HG03342 (cell line): Measurements from ENCODE around the gene RBM20.
A peak's percentile ranks its signal among the peaks of the same experiment; 100 is the strongest.
"Not testable (repeated sequence)": the region's sequence is repeated elsewhere in the genome, so short reads cannot be mapped to it uniquely, and the experiment has no call there.

ENCODE experiments used
- ATAC-seq: cut with Tn5 transposase; IDR thresholded peaks from one replicate; pipeline ENCODE4 v1.9.1; 2021; ENCODE audit warnings: mild to moderate bottlenecking, moderate library complexity; ENCODE audit not compliant: unreplicated experiment

Gene RBM20

GRCh38 chr10:110647136-110647430 is 2.9 kb downstream of the RBM20 start:
- no peak for ATAC-seq

DNA sequence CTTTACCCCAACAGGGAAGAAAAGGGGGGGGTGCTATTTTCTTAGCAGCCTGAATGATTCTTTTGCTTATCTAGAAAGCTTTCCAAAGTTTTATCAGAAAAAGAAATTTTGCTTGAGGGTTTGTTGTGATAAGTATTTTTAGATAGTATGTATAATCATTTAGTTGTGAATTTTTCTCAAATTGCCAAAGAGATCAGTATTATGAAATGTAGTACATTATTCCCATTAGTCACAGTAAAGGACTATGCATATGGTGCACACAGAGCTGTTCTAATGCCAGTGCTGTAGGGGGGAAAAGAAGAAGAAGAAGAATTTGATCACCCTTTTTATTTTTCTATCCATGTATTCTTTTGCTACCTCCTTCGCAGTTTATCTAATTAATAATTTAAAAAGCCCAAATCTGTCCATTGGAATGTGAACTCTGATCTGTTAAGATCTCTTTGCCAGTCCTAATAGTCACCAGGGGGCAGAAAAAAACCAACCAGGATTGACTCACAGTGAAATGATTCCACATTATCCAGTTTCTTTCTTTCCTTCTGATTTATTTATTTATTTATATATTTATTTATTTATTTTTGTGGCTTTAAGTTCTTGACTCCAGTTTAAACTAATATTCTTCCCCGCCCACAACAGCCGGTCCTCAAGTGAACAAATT is 4.7 kb downstream of the RBM20 start:
- no peak for ATAC-seq

- ATAC-seq: no peak
Measured at GRCh38 chr10:110649347-110650264, 5.5 kb downstream of the RBM20 start.

DNA sequence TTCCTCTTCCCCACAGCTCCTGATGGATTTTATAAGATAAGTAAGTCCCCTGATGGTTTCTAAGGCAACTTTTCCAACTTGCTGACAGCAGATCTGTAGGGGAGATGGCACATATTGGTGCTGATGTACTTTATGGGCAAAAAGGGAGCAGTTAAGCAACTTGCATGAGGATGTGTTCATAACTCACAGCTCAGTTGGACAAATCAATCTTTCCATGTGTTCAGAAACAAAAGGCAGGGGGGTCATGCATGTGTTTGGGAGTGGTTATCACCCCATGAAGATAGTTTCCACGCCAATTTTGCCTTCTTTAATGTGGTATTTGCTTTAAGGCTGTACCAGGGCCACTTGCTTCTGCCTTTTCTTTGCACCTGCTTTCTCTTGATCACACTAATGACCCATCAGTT is 6.1 kb downstream of the RBM20 start:
- ATAC-seq: no peak

- peak; percentile 80 for ATAC-seq
Measured at GRCh38 chr10:110651044-110651958, 7.2 kb downstream of the RBM20 start.

DNA sequence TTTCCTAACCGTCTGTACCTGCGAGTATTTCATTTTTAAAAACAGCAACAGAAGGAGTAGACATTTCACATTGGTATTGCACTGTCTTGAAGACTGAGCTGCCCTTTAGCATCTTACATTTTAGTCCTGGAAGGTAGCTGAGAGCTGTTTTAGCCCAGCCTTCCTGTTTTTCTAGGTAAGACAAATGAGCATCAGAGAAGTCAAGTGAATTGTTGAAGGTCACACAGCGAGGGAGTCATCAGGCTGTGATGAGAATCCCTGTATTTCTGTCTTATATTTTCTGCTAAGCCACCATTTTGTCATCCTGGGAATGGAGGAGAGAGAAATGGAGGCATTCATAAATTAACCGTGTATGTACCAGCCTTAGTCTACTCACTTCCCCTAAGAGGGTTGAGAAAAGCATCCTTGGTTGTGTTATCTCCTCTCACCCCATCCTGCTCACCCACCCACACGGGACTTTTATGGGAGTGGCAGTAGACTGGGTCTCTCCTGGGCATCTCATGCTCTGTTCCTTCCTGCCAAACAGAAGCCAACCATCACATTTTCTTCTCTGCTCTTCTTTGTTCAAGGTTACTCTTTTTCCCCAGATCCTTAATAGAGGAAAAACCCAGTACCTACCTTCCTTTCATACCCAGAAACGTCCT is 8.5 kb downstream of the RBM20 start:
- ATAC-seq: no peak

- ATAC-seq: no peak
Measured at GRCh38 chr10:110655320-110655719, 11.2 kb downstream of the RBM20 start.

DNA sequence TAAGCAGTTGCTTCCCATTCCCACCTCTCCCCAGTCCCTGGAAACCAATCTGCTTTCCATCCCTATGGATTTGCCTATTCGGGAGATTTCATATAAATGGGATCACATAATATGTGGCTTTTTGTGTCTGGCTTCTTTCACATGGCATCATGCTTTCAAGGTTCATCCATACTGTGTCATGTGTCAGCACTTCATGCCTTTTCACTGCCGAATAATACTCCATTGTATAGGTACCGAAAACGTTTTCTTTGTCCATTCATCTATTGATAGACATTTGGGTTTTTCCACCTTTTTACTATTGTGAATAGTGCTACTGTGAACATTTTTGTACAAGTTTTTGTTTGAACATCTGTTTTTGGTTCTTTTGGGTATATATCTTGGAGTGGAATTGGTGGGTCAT is 12.5 kb downstream of the RBM20 start:
- no peak for ATAC-seq

DNA sequence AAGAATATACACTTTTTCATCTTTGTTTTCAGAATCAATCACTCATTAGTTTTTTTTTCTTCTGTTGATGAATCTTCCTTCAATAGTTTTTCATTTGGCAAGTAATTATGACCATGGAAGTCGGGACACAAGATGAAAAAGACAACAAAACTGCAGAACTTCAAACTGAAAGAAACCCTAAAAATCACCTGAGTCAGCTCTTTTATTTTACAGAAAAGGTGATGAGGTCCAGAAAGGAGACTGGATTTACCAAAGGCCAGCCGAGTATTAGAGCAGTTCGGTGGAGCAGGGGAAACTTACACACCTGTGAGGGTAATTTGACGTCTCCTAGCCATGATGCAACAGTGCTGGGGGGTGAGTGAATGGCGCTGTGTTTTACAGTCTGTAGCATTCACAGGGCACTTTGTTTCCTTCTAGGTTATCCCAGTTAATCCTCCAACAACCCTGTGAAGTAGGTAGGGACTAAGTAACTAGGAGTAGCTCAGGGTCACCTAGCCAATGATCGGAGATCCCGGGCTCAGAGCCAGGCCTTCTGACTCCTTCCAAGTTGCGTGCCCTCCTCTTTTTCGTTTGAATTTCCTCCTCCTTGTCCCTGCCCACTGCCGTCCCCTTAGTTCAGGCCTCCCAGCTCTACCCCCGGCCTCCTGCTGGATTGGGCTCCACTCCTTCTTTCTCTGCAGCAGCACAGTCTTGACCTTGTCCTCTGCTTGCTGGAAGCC is 14.0 kb downstream of the RBM20 start:
- ATAC-seq: no peak

DNA sequence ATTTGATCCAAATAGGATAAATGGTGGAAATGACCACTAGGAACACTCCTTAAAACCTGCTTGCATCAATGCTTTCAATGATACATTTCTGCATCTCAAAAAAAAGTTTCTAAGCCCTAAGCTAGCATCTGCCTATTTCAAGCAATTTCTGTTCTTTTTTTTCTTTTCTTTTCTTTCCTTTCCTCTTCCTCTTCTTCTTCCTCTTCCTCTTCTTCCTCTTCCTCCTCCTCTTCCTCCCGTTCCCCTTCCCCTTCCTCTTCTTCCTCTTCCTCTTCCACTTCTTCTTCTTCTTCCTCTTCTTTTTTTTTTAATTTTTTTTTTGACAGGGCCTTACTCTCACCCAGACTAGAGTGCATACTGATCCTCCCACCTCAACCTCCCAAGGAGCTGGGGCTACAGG is 15.4 kb downstream of the RBM20 start:
- ATAC-seq: no peak

- ATAC-seq: not testable (repeated sequence)
Measured at GRCh38 chr10:110660289-110660688, 16.2 kb downstream of the RBM20 start.

- ATAC-seq: no peak
Measured at GRCh38 chr10:110661292-110661691, 17.2 kb downstream of the RBM20 start.

DNA sequence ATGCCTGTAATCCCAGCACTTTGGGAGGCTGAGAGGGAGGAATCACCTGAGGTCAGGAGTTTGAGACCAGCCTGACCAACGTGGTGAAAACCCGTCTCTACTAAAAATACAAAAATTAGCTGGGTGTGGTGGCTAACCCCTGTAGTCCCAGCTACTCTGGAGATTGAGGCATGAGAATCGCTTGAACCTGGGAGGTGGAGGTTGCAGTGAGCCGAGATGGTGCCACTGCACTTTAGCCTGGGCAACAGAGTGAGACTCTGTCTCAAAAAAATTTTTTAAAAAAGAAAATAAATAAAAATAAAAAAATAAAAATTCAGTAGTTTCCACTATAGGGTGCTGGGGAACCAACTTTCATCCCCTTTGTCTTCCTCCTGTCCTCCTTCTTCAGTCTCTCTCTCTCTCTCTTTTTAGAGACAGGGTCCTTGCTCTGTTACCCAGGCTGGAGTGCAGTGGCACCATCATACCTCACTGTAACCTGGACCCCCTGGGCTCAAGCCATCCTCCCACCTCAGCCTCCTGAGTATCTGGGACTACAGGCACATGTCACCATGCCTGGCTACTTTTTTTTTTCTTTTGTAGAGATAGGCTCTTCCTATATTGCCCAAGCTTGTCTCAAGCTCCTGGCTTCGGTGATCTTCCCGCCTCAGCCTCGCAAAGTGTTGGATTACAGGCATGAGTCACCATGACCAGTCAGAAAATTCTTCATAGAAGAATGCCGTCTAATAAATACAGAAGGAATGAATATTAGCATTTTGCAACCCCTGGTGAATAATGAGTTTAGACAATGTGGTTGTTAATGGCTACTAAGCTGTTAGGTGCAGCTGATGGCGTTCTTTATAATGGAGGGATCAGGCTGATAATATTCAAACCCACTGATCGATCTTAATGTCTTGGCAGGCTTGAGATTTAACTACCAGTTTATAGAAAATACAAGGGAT is 20.6 kb downstream of the RBM20 start:
- ATAC-seq: no peak

- ATAC-seq: not testable (repeated sequence)
Measured at GRCh38 chr10:110666259-110666658, 22.1 kb downstream of the RBM20 start.

DNA sequence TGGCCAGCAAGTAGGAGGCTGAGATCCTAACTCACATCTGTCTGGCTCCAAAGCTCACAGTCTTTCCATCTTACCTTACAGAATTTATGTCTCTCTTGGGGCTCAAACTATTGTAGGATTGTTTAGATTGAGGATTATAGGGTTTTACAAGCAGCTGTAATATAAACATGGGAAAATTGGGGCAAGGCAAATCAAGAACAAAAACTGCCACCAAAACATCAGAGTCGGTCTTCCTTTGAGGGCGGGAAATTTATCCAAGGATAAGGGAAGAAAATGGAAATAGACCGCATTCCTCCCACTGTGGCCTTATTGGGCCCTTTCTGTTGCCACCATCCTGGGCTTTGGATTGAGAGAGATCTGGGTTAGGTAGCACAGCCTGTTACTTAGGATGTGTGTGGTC is 22.5 kb downstream of the RBM20 start:
- no peak for ATAC-seq

GRCh38 chr10:110667620-110668343 is 23.6 kb downstream of the RBM20 start:
- no peak for ATAC-seq

GRCh38 chr10:110668443-110668842 is 24.3 kb downstream of the RBM20 start:
- no peak for ATAC-seq

GRCh38 chr10:110670335-110670734 is 26.2 kb downstream of the RBM20 start:
- no peak for ATAC-seq
